ENCODE measurements around the gene CMTM8. TPM values are rescaled to one million over a fixed set of nuclear protein-coding genes. Genes with fewer than 3 reads are reported as not detected.

The CMTM8 gene
- total and polyA plus RNA-seq, 2 experiments from 2014 or later = 19.9 to 24.5 TPM

GRCh38 chr3:32326795-32327194 lies 88.3 kb downstream of the CMTM8 start:
- no peak for DNase-seq (ENCODE audit: low spot score)
- TF ChIP-seq EZH2phosphoT487 (IDR thresholded peaks at IDR 0.05; ENCODE audit: unreplicated experiment) = no peak
- no peak for TF ChIP-seq NANOG (IDR thresholded peaks at IDR 0.05; ENCODE audit: borderline replicate concordance)
- TF ChIP-seq ETS1 (IDR thresholded peaks at IDR 0.05) = no peak
- TF ChIP-seq STAT1 (IDR thresholded peaks at IDR 0.05; ENCODE audit: unreplicated experiment) = no peak
- H3K27me3 Mint-ChIP-seq (ENCODE audit: insufficient read depth, low read depth, poor library complexity) = peaks cover 2% of the 10 kb centered on the region
- H3K4me1 ChIP-seq (ENCODE audit: insufficient read depth) = peaks cover 25% of the 10 kb centered on the region
- peak overlapping the region; percentile 79 for H3K27ac Mint-ChIP-seq
- H3K4me1 Mint-ChIP-seq = peaks cover 38% of the 10 kb centered on the region
- H3K36me3 Mint-ChIP-seq (ENCODE audit: low read depth) = no peaks in the 10 kb centered on the region
- no peak overlapping the region for H3K4me3 Mint-ChIP-seq
- no peaks in the 10 kb centered on the region for H3K36me3 ChIP-seq (ENCODE audit: insufficient read depth)
- no peaks in the 10 kb centered on the region; the same call in 1 of the 2 replicates for H4K20me1 ChIP-seq (replicated peaks; ENCODE audit: insufficient read depth)
- H3K79me2 ChIP-seq (replicated peaks; ENCODE audit: insufficient read depth) = no peaks in the 10 kb centered on the region
- H3K9me2 ChIP-seq (ENCODE audit: insufficient read depth) = peaks cover 1% of the 10 kb centered on the region; the same call in 1 of the 2 replicates
- 0 out of 2 replicates have a peak, but pooled peaks cover 4% of the 10 kb centered on the region for H3F3A ChIP-seq (replicated peaks; ENCODE audit: low read depth)
- no peaks in the 10 kb centered on the region for H3K27me3 ChIP-seq (ENCODE audit: insufficient read depth)
- no peak overlapping the region for H3K4me2 ChIP-seq
- H3K4me3 ChIP-seq = no peak overlapping the region
- no peak for ATAC-seq
- H3K27ac ChIP-seq (ENCODE audit: low read depth) = no peak overlapping the region
- H3K9me3 Mint-ChIP-seq = no peaks in the 10 kb centered on the region
- no peak overlapping the region for H2AFZ ChIP-seq

GRCh38 chr3:32334675-32335074 lies 96.2 kb downstream of the CMTM8 start:
- H3F3A ChIP-seq (replicated peaks; ENCODE audit: low read depth) = no peaks in the 10 kb centered on the region; the same call in 1 of the 2 replicates
- Mint-ChIP-seq H3K4me3 (no peak overlapping the region), H3K9me3 (no peaks in the 10 kb centered on the region), H3K27ac (no peak overlapping the region), H3K27me3 (ENCODE audit: insufficient read depth, low read depth, poor library complexity) (no peaks in the 10 kb centered on the region), H3K36me3 (ENCODE audit: low read depth) (no peaks in the 10 kb centered on the region), H3K4me1 (peaks cover 32% of the 10 kb centered on the region)
- H3K4me3 ChIP-seq = no peak overlapping the region
- no peaks in the 10 kb centered on the region; the same call in 1 of the 2 replicates for H3K79me2 ChIP-seq (replicated peaks; ENCODE audit: insufficient read depth)
- H3K4me1 ChIP-seq (ENCODE audit: insufficient read depth) = 0 out of 2 replicates have a peak, but pooled peaks cover 5% of the 10 kb centered on the region
- no peaks in the 10 kb centered on the region for H3K36me3 ChIP-seq (ENCODE audit: insufficient read depth)
- no peak overlapping the region for H3K27ac ChIP-seq (ENCODE audit: low read depth)
- no peak overlapping the region for H2AFZ ChIP-seq
- peak; percentile 51 for DNase-seq (ENCODE audit: low spot score)
- peak; percentile 90 for ATAC-seq
- no peaks in the 10 kb centered on the region for H3K27me3 ChIP-seq (ENCODE audit: insufficient read depth)
- no peak overlapping the region for H3K4me2 ChIP-seq
- H4K20me1 ChIP-seq (replicated peaks; ENCODE audit: insufficient read depth) = peaks cover 7% of the 10 kb centered on the region; the same call in 1 of the 2 replicates
- no peaks in the 10 kb centered on the region for H3K9me2 ChIP-seq (ENCODE audit: insufficient read depth)
- TF ChIP-seq CTCF (conservative IDR thresholded peaks at IDR 0.05; ENCODE audit: low read depth in 2 of 2) (peak; percentile 61 to 80), ZNF462 (CRISPR knock-in tag; IDR thresholded peaks at IDR 0.05) (no peak), ZNF331 (CRISPR knock-in tag; IDR thresholded peaks at IDR 0.05; ENCODE audit: low read depth) (no peak), EZH2 (IDR thresholded peaks at IDR 0.05; ENCODE audit: low read depth, unreplicated experiment) (no peak), POLR2AphosphoS5 (IDR thresholded peaks at IDR 0.05; ENCODE audit: low read depth) (no peak), STAT1 (IDR thresholded peaks at IDR 0.05; ENCODE audit: unreplicated experiment) (no peak), ZNF114 (CRISPR knock-in tag; IDR thresholded peaks at IDR 0.05) (no peak), JUNB (IDR thresholded peaks at IDR 0.05; ENCODE audit: unreplicated experiment) (no peak)
